Measurements from ENCODE around the gene AARSD1.

GRCh38 chr17:42904110-42904469, 60.2 kb downstream of the AARSD1 start:
- TF ChIP-seq EP300 (IDR thresholded peaks at IDR 0.05) (no peak), CTCF (IDR thresholded peaks at IDR 0.05) (no peak)

All from ovary (tissue), 3 donors.